Kidney epithelial cell (primary cell): ENCODE data around the gene ZYG11A. TPM values are rescaled to one million over a fixed set of nuclear protein-coding genes. Genes with fewer than 3 reads are reported as not detected.
A peak's percentile ranks its signal among the peaks of the same experiment; 100 is the strongest.

ENCODE experiments used
- DNase-seq: peaks from one replicate; pipeline ENCODE4 v3.0.0-alpha.2; 2010; ENCODE audit warnings: low read depth
- H3K27me3 ChIP-seq: 2 replicates; pipeline ENCODE4 v1.6.0; 2011; ENCODE audit warnings: low read length; ENCODE audit not compliant: control insufficient read depth, insufficient read depth
- H3K36me3 ChIP-seq: 2 replicates; pipeline ENCODE4 v1.5.1; 2011; ENCODE audit warnings: low read length; ENCODE audit not compliant: control insufficient read depth, insufficient read depth
- H3K4me3 ChIP-seq: 2 replicates; pipeline ENCODE4 v1.5.1; 2011; ENCODE audit warnings: low read depth, mild to moderate bottlenecking, control low read depth, low read length
- total RNA-seq: library from RNA; depleted of rRNA; stranded (reverse); fragments of >200 nt; gene quantifications from 2 replicates; pipeline ENCODE4 v1.2.3, GENCODE V29; 2015
- TF ChIP-seq, protein P1 (sequence below): IDR thresholded peaks from 2 replicates; pipeline ENCODE4 v1.5.1; 2011; ENCODE audit warnings: mild to moderate bottlenecking, moderate library complexity, low read length, control low read depth, inconsistent platforms; ENCODE audit not compliant: insufficient read depth, poor library complexity, severe bottlenecking

Gene ZYG11A
- total RNA-seq, 1 donor from 2014 or later: 0.50 TPM

- H3K4me3 ChIP-seq: peak overlapping the region; percentile 69
- no peak for DNase-seq
- no peaks in the 10 kb centered on the region for H3K36me3 ChIP-seq
- TF ChIP-seq, protein P1, sequence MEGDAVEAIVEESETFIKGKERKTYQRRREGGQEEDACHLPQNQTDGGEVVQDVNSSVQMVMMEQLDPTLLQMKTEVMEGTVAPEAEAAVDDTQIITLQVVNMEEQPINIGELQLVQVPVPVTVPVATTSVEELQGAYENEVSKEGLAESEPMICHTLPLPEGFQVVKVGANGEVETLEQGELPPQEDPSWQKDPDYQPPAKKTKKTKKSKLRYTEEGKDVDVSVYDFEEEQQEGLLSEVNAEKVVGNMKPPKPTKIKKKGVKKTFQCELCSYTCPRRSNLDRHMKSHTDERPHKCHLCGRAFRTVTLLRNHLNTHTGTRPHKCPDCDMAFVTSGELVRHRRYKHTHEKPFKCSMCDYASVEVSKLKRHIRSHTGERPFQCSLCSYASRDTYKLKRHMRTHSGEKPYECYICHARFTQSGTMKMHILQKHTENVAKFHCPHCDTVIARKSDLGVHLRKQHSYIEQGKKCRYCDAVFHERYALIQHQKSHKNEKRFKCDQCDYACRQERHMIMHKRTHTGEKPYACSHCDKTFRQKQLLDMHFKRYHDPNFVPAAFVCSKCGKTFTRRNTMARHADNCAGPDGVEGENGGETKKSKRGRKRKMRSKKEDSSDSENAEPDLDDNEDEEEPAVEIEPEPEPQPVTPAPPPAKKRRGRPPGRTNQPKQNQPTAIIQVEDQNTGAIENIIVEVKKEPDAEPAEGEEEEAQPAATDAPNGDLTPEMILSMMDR: no peak
- H3K27me3 ChIP-seq: no peaks in the 10 kb centered on the region
Measured at GRCh38 chr1:52928015-52928404, 85.5 kb downstream of the ZYG11A start.

DNA sequence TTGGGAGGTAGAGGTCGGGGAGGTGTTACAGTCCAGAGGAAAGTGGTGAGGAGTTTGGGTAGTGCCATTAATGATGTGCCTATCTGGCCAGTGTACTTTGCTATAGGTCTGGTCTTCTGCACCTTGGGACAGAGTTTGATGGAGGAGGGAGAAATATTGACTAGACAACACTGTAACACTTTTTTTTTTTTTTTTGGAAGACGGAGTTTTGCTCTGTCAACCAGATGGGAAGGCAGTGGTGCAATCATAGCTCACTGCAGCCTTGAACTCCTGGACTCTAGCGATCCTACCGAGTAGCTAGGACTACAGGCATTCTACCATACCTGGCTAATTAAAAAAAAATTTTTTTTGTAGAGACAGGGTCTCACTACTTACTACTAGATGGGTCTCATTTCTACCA, 86.5 kb downstream of the ZYG11A start:
- TF ChIP-seq, protein P1: no peak
- Histone ChIP-seq H3K27me3 (no peaks in the 10 kb centered on the region), H3K4me3 (no peak overlapping the region), H3K36me3 (no peaks in the 10 kb centered on the region)
- DNase-seq: no peak

DNA sequence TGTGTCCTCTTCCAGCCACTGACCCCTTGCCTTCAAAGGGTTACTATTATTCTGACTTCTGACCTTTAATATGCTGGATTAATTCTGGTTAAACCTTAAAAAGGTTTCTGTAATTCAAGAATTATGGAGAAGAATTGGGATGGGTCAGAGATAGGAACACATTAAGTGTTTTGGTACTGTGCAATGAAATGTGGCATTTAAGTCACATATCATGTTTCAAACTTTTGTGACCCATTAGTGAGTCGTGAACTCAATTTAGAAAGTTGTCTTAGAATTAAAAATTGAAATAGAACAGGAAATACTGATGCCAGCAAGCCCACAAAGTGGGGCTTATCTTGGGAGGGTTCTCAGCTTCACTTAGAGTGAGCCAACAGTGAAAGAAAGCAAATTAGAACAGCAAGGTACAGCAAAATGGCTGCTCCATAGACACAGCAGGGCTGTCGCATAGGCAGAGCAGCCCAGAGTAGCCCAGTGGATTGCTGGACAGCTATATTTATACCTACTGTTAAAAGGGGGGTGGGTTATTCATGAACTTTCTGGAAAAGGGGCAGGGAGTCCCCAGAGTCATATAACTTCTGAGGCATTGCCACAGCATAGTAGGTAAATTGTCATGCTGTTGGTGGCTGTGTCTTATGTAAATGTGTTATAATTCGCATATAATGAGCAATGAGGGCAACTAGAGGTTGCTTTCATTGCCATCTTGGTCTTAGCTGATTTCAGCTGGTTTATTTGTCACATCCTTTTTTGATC, 95.0 kb downstream of the ZYG11A start:
- H3K4me3 ChIP-seq: no peak overlapping the region
- TF ChIP-seq, protein P1: no peak
- no peaks in the 10 kb centered on the region for H3K36me3 ChIP-seq
- no peak for DNase-seq
- no peaks in the 10 kb centered on the region for H3K27me3 ChIP-seq

GRCh38 chr1:52938183-52938451, 95.6 kb downstream of the ZYG11A start:
- no peaks in the 10 kb centered on the region for H3K36me3 ChIP-seq
- no peak for DNase-seq
- H3K27me3 ChIP-seq: no peaks in the 10 kb centered on the region
- H3K4me3 ChIP-seq: no peak overlapping the region
- TF ChIP-seq, protein P1: no peak

GRCh38 chr1:52943876-52944416, 101.4 kb downstream of the ZYG11A start:
- TF ChIP-seq, protein P1: no peak
- H3K36me3 ChIP-seq: no peaks in the 10 kb centered on the region
- H3K4me3 ChIP-seq: no peak overlapping the region
- no peak for DNase-seq
- no peaks in the 10 kb centered on the region for H3K27me3 ChIP-seq

GRCh38 chr1:52944566-52944965, 102.0 kb downstream of the ZYG11A start:
- Histone ChIP-seq H3K27me3 (no peaks in the 10 kb centered on the region), H3K36me3 (no peaks in the 10 kb centered on the region), H3K4me3 (no peak overlapping the region)
- TF ChIP-seq, protein P1: no peak
- no peak for DNase-seq
